ENCODE results near the gene PLEKHG5.
"Not testable (repeated sequence)": the region's sequence is repeated elsewhere in the genome, so short reads cannot be mapped to it uniquely, and the experiment has no call there.

Gene PLEKHG5

DNA sequence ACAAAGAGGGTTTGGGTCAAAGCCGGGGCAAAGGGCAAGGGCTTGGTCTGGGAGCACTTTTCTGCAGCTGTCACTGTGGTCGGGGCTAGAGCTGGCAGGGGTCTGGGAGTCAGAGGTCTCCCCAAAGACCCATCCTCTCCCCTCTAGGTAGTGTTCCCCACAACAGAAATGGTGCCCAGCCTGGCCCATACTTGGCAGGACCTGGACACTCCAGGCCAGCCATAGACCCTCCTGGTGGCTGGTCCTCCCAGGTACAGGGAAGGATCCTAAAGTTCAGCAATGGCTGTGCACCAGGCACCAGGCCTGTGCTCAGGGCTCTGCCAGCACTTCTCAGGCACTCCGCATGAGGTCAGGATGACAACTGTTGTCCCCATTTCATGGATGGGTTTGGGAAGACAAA lies 55.9 kb downstream of the PLEKHG5 start:
- ChIA-PET POLR2A (no interaction called here), CTCF (interaction anchor here (1.7 kb wide), 1 partner anchor 12 kb away, joined by 3 read pairs; no protein-coding TSS in a partner anchor)
- TF ChIP-seq CTBP1 (IDR thresholded peaks at IDR 0.05; ENCODE audit: borderline replicate concordance) (no peak), LEF1 (IDR thresholded peaks at IDR 0.05; ENCODE audit: borderline replicate concordance) (no peak), FOXM1 (IDR thresholded peaks at IDR 0.05; ENCODE audit: borderline replicate concordance) (no peak), L3MBTL2 (conservative IDR thresholded peaks at IDR 0.05) (no peak), FOXA1 (IDR thresholded peaks at IDR 0.05) (no peak), ARNT (IDR thresholded peaks at IDR 0.05) (no peak), HDGF (IDR thresholded peaks at IDR 0.05; ENCODE audit: borderline replicate concordance) (no peak), TARDBP (IDR thresholded peaks at IDR 0.05) (no peak), SP1 (IDR thresholded peaks at IDR 0.05) (no peak), SUZ12 (IDR thresholded peaks at IDR 0.05) (no peak), FOXK2 (IDR thresholded peaks at IDR 0.05) (no peak), ELF4 (IDR thresholded peaks at IDR 0.05) (no peak), BHLHE40 (IDR thresholded peaks at IDR 0.05; ENCODE audit: borderline replicate concordance) (no peak), NFRKB (IDR thresholded peaks at IDR 0.05) (no peak), ZNF384 (IDR thresholded peaks at IDR 0.05) (no peak)
- TF ChIP-seq, protein P1, sequence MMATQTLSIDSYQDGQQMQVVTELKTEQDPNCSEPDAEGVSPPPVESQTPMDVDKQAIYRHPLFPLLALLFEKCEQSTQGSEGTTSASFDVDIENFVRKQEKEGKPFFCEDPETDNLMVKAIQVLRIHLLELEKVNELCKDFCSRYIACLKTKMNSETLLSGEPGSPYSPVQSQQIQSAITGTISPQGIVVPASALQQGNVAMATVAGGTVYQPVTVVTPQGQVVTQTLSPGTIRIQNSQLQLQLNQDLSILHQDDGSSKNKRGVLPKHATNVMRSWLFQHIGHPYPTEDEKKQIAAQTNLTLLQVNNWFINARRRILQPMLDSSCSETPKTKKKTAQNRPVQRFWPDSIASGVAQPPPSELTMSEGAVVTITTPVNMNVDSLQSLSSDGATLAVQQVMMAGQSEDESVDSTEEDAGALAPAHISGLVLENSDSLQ (IDR thresholded peaks at IDR 0.05), result no peak
- no peak for DNase-seq (ENCODE audit: extremely low spot score)

DNA sequence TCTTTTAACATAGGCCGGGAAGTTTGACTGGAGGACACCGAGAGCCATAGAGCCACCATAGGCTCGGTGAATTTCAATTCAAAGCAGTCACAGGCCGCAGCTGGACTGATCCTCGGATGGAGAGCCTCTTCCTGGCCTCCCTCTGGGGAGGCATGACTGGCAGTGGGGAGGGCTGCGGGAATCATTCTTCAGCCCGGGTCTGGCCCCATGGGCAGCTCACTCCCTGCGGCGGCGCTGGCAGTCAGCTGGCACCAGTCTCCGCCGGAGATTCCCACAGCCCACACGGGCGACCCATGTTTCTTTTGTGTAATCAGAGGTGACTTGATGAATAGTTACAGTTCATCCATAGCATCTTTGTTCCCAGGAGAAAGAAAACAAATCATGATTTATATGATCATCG lies 56.3 kb downstream of the PLEKHG5 start:
- ChIA-PET POLR2A (no interaction called here), CTCF (interaction anchor here (0.7 to 1.7 kb wide), 2 partner anchors 12 to 90 kb away, joined by 3 read pairs; no protein-coding TSS in a partner anchor)
- DNase-seq (ENCODE audit: extremely low spot score), result no peak
- no peak for TF ChIP-seq FOXM1 (IDR thresholded peaks at IDR 0.05; ENCODE audit: borderline replicate concordance)
- TF ChIP-seq, protein P1 (IDR thresholded peaks at IDR 0.05), result no peak
- TF ChIP-seq ZNF384 (IDR thresholded peaks at IDR 0.05), result no peak
- no peak for TF ChIP-seq FOXA1 (IDR thresholded peaks at IDR 0.05)
- TF ChIP-seq BHLHE40 (IDR thresholded peaks at IDR 0.05; ENCODE audit: borderline replicate concordance), result no peak
- TF ChIP-seq SUZ12 (IDR thresholded peaks at IDR 0.05), result no peak
- no peak for TF ChIP-seq HDGF (IDR thresholded peaks at IDR 0.05; ENCODE audit: borderline replicate concordance)
- no peak for TF ChIP-seq SP1 (IDR thresholded peaks at IDR 0.05)
- no peak for TF ChIP-seq L3MBTL2 (conservative IDR thresholded peaks at IDR 0.05)
- no peak for TF ChIP-seq LEF1 (IDR thresholded peaks at IDR 0.05; ENCODE audit: borderline replicate concordance)
- no peak for TF ChIP-seq CTBP1 (IDR thresholded peaks at IDR 0.05; ENCODE audit: borderline replicate concordance)
- TF ChIP-seq NFRKB (IDR thresholded peaks at IDR 0.05), result no peak
- TF ChIP-seq FOXK2 (IDR thresholded peaks at IDR 0.05), result no peak
- no peak for TF ChIP-seq ARNT (IDR thresholded peaks at IDR 0.05)
- no peak for TF ChIP-seq ELF4 (IDR thresholded peaks at IDR 0.05)
- no peak for TF ChIP-seq TARDBP (IDR thresholded peaks at IDR 0.05)

DNA sequence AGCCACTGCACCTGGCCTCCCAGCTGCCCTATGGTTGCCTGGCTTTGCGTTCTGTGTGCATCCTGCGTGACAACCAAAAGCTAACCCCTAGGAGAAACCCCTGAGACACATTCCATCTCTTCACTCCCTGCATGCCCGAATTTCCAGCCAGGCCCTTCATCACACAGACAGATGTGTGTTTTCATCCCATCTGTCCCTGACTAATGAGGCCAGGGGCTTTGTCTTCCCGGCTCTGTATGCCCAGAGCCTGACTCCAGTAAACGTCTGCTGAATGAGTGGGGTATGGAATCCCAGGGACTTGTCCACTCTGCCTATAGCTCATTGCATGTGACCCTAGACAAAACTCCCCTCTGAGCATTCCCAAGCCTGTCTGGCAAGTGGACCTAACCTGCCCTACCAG lies 57.3 kb downstream of the PLEKHG5 start:
- no peak for TF ChIP-seq ZNF384 (IDR thresholded peaks at IDR 0.05)
- no peak for TF ChIP-seq ARNT (IDR thresholded peaks at IDR 0.05)
- TF ChIP-seq ELF4 (IDR thresholded peaks at IDR 0.05), result no peak
- TF ChIP-seq FOXK2 (IDR thresholded peaks at IDR 0.05), result no peak
- no peak for TF ChIP-seq SP1 (IDR thresholded peaks at IDR 0.05)
- no peak for TF ChIP-seq SUZ12 (IDR thresholded peaks at IDR 0.05)
- no peak for TF ChIP-seq LEF1 (IDR thresholded peaks at IDR 0.05; ENCODE audit: borderline replicate concordance)
- POLR2A ChIA-PET, result no interaction called here
- CTCF ChIA-PET, result interaction anchor here (0.7 to 1.7 kb wide), 2 partner anchors 11 to 91 kb away, joined by 3 read pairs; no protein-coding TSS in a partner anchor
- no peak for DNase-seq (ENCODE audit: extremely low spot score)

DNA sequence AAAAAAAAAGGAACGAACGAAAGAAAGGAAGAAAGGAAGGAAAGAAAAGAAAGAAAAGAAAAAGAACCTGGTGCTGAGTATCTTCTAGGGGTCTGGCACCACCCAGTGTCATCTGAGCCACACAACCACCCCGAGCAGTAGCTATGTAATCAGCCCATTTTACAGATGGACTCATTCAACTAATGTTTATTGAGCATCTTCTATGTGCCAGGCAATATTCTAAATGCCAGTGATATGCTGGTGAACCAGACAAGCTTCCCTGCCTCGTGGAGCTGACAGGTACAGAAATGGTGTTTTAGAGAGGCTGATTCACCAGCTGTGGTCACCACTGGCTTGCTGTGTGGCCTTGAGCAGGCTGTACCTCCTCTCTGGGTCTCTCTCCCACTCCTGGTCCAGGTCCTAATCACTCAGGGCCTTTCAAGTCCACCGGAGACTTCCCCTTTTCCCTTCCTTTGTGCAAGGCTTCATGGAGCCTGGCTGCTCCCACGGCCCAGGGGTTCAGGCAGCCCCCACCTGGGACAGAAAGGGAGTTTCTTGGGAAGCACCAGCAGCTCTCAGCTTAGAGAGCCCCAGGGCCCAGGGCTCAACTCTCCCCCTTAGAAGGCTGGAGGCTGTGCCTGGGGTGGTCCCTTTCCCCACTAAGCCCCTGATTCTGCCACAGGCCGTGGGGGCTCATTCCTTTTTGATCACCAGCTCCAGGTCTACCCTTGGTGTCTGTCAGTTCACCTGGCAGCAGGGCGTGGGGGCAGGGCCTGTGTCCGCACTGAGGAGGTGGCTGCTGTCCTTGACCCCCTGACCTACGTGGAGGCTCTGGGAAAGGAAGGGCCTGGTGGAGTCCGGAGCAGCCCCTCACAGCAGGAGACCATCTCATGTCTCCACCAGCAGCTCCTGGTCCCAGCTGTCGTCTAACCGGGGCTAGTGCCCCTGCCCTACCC lies 59.6 kb downstream of the PLEKHG5 start:
- CTCF ChIA-PET, result interaction anchor here (1.5 kb wide), 1 partner anchor 9 kb away, joined by 8 read pairs; no protein-coding TSS in a partner anchor
- DNase-seq (ENCODE audit: extremely low spot score); POLR2A ChIA-PET: not testable (repeated sequence)

DNA sequence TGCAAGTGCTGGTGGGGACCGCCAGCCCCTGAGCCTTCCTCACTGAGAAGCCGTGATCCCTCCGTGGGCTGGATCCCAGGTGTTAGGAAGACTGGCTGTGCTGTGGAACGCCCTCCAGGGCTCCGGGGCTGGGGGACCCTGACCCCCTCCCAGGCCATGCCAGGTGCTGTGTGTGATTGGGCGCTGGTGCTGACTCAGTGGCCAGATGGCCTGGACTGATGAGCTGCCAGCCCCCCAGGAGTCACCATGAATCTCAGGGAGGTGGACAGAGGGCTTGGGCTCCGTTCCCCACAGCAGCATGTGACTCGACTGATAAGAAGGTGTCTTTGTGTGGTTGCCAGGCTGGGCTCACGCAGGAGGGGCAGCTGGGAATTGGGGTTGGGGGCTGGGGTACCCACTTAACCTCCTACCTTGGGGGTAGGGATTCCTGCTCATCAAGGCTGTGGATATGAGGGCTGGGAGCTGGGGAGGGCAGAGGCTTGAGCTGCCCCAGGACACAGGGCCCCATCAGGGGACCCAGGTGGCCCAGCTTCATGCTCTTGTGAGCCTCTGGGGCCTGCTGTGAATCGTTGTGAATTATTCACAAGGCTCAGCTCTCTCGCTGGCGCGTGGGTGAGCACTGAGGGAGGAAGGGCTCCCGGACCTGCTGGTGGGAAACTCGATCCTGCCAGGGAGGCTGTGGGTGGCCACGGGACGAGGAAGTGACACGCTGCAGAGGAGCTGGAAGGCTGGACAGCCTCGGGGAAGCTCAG lies 61.6 kb downstream of the PLEKHG5 start:
- POLR2A ChIA-PET; DNase-seq (ENCODE audit: extremely low spot score): not testable (repeated sequence)
- CTCF ChIA-PET, result interaction anchor here (0.6 to 1.9 kb wide), 2 partner anchors 9 to 97 kb away, joined by 4 to 16 read pairs; no protein-coding TSS in a partner anchor

DNA sequence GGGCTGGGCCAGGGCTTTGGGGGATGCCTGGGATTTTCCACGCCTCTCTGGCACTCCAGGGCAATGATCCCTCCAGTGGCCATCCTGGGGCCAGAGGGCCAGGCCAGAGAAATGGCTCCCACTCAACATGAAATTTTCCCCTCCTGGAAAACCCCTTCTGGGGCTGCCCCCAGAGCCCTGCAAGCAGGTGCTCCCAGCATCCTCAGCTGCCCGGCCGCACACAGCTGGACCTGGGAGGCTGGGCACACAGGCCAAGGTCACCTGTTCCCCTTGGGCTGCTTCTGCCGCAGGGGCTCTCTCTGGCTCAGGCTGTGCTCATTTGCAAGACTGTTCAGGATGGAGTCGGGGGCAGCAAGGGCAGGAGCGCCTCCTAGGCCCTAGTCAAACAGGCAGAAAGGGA lies 63.0 kb downstream of the PLEKHG5 start:
- POLR2A ChIA-PET; DNase-seq (ENCODE audit: extremely low spot score): not testable (repeated sequence)
- CTCF ChIA-PET, result interaction anchor here (1.0 kb wide), 1 partner anchor 10 kb away, joined by 4 read pairs; no protein-coding TSS in a partner anchor

Measured in HEK293T (cell line).